Measurements from ENCODE around the gene HSPA2. TPM values are rescaled to one million over a fixed set of nuclear protein-coding genes. Genes with fewer than 3 reads are reported as not detected.

The HSPA2 gene
- total and polyA plus RNA-seq, 9 donors = 5.1 to 49.7 (median 8.9) TPM

GRCh38 chr14:64502887-64503433 lies 37.6 kb upstream of the HSPA2 start:
- no peaks in the 10 kb centered on the region for H3K36me3 ChIP-seq
- H3K27ac ChIP-seq = peak overlapping the region; percentile 95 to 99
- 0 to 1% (median 1%) methylated on average over 29 of the region's 29 CpGs for WGBS, 3 donors
- H3K27me3 ChIP-seq = no peaks in the 10 kb centered on the region
- peak overlapping the region; percentile 89 for H3K4me3 ChIP-seq
- H3K4me1 ChIP-seq (ENCODE audit: insufficient read depth) = peaks cover 10% of the 10 kb centered on the region
- peak in 3 of 5 donors; percentile 33 to 75 (median 66) for DNase-seq
- TF ChIP-seq, protein P1, sequence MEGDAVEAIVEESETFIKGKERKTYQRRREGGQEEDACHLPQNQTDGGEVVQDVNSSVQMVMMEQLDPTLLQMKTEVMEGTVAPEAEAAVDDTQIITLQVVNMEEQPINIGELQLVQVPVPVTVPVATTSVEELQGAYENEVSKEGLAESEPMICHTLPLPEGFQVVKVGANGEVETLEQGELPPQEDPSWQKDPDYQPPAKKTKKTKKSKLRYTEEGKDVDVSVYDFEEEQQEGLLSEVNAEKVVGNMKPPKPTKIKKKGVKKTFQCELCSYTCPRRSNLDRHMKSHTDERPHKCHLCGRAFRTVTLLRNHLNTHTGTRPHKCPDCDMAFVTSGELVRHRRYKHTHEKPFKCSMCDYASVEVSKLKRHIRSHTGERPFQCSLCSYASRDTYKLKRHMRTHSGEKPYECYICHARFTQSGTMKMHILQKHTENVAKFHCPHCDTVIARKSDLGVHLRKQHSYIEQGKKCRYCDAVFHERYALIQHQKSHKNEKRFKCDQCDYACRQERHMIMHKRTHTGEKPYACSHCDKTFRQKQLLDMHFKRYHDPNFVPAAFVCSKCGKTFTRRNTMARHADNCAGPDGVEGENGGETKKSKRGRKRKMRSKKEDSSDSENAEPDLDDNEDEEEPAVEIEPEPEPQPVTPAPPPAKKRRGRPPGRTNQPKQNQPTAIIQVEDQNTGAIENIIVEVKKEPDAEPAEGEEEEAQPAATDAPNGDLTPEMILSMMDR (IDR thresholded peaks at IDR 0.05) = no peak
- TF ChIP-seq EP300 (IDR thresholded peaks at IDR 0.05) = no peak
- TF ChIP-seq POLR2A (IDR thresholded peaks at IDR 0.05) = no peak
- intact Hi-C loops (cut with DNase I) = loop anchor here in 1 of 4 donors (10.0 kb wide), 1 partner anchor 158 kb away; no protein-coding TSS in a partner anchor
- no peaks in the 10 kb centered on the region for H3K9me3 ChIP-seq

GRCh38 chr14:64503434-64504309 lies 36.9 kb upstream of the HSPA2 start, which contains the start of gene ZBTB25:
ZBTB25 (minus strand) TSS chr14:64503838; CDS start chr14:64490533, 13,305 bp downstream.
- WGBS, 3 donors = 0 to 1% (median 0%) methylated on average over 37 to 87 of the region's 87 CpGs
- Histone ChIP-seq H3K27me3 (no peaks in the 10 kb centered on the region), H3K9me3 (no peaks in the 10 kb centered on the region), H3K4me3 (peak within 1 kb of the TSS; percentile 89), H3K4me1 (ENCODE audit: insufficient read depth) (peaks cover 10% of the 10 kb centered on the region), H3K36me3 (no peaks in the 10 kb centered on the region), H3K27ac (peak within 1 kb of the TSS; percentile 95 to 99)
- intact Hi-C loops (cut with DNase I) = loop anchor here in 1 of 4 donors (10.0 kb wide), 1 partner anchor 159 kb away; no protein-coding TSS in a partner anchor
- TF ChIP-seq POLR2A (IDR thresholded peaks at IDR 0.05) (peak; percentile 78), EP300 (IDR thresholded peaks at IDR 0.05) (no peak)
- DNase-seq = peak; percentile 88 to 94 (median 91)

GRCh38 chr14:64504310-64504896 lies 36.1 kb upstream of the HSPA2 start, which contains the start of gene ZBTB1:
ZBTB1 (plus strand) TSS chr14:64504770; CDS start chr14:64521505, 16,735 bp downstream.
- Histone ChIP-seq H3K36me3 (no peaks in the 10 kb centered on the region), H3K4me3 (peak within 1 kb of the TSS; percentile 89), H3K4me1 (ENCODE audit: insufficient read depth) (peaks cover 10% of the 10 kb centered on the region), H3K27me3 (no peaks in the 10 kb centered on the region), H3K27ac (peak within 1 kb of the TSS; percentile 95 to 99), H3K9me3 (no peaks in the 10 kb centered on the region)
- TF ChIP-seq EP300 (IDR thresholded peaks at IDR 0.05) (no peak), POLR2A (IDR thresholded peaks at IDR 0.05) (peak; percentile 5)
- TF ChIP-seq, protein P1 (IDR thresholded peaks at IDR 0.05) = no peak
- intact Hi-C loops (cut with DNase I) = loop anchor here in 1 of 4 donors (10.0 kb wide), 1 partner anchor 160 kb away; no protein-coding TSS in a partner anchor
- WGBS, 3 donors = 0 to 1% (median 0%) methylated on average over 54 to 63 of the region's 63 CpGs
- DNase-seq = peak; percentile 71 to 83 (median 77)

GRCh38 chr14:64504897-64505794 lies 35.4 kb upstream of the HSPA2 start:
- H3K9me3 ChIP-seq = no peaks in the 10 kb centered on the region
- H3K27me3 ChIP-seq = no peaks in the 10 kb centered on the region
- WGBS, 3 donors = 0% methylated on average over 68 of the region's 68 CpGs
- DNase-seq = peak; percentile 86 to 90 (median 89)
- peak overlapping the region; percentile 95 to 99 for H3K27ac ChIP-seq
- peaks cover 10% of the 10 kb centered on the region for H3K4me1 ChIP-seq (ENCODE audit: insufficient read depth)
- no peaks in the 10 kb centered on the region for H3K36me3 ChIP-seq
- intact Hi-C loops (cut with DNase I) = loop anchor here in 1 of 4 donors (10.0 kb wide), 1 partner anchor 160 kb away; no protein-coding TSS in a partner anchor
- TF ChIP-seq EP300 (IDR thresholded peaks at IDR 0.05) (no peak), POLR2A (IDR thresholded peaks at IDR 0.05) (peak; percentile 3)
- TF ChIP-seq, protein P1 (IDR thresholded peaks at IDR 0.05) = no peak
- peak overlapping the region; percentile 89 for H3K4me3 ChIP-seq
